Measurements from ENCODE around the gene PPP1R2C.

- TF ChIP-seq, protein P1, sequence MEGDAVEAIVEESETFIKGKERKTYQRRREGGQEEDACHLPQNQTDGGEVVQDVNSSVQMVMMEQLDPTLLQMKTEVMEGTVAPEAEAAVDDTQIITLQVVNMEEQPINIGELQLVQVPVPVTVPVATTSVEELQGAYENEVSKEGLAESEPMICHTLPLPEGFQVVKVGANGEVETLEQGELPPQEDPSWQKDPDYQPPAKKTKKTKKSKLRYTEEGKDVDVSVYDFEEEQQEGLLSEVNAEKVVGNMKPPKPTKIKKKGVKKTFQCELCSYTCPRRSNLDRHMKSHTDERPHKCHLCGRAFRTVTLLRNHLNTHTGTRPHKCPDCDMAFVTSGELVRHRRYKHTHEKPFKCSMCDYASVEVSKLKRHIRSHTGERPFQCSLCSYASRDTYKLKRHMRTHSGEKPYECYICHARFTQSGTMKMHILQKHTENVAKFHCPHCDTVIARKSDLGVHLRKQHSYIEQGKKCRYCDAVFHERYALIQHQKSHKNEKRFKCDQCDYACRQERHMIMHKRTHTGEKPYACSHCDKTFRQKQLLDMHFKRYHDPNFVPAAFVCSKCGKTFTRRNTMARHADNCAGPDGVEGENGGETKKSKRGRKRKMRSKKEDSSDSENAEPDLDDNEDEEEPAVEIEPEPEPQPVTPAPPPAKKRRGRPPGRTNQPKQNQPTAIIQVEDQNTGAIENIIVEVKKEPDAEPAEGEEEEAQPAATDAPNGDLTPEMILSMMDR (IDR thresholded peaks at IDR 0.05): no peak
- TF ChIP-seq POLR2A (IDR thresholded peaks at IDR 0.05) (no peak), POLR2AphosphoS5 (IDR thresholded peaks at IDR 0.05) (no peak)
Observed at GRCh38 chrX:42746606-42747005, 31.4 kb downstream of the PPP1R2C start.
